NOMO-1 treated with dmso at 0.1 percent for 144 hours (cell line): Measurements from ENCODE around the gene DOCK4.
A peak's percentile ranks its signal among the peaks of the same experiment; 100 is the strongest.
"Not testable (repeated sequence)": the region's sequence is repeated elsewhere in the genome, so short reads cannot be mapped to it uniquely, and the experiment has no call there.

Experiments used
- DNase-seq: peaks from one replicate; lab custom pipeline; 2025; ENCODE audit not compliant: unreplicated experiment; lab: John Stamatoyannopoulos, UW

DOCK4 gene, protein sequence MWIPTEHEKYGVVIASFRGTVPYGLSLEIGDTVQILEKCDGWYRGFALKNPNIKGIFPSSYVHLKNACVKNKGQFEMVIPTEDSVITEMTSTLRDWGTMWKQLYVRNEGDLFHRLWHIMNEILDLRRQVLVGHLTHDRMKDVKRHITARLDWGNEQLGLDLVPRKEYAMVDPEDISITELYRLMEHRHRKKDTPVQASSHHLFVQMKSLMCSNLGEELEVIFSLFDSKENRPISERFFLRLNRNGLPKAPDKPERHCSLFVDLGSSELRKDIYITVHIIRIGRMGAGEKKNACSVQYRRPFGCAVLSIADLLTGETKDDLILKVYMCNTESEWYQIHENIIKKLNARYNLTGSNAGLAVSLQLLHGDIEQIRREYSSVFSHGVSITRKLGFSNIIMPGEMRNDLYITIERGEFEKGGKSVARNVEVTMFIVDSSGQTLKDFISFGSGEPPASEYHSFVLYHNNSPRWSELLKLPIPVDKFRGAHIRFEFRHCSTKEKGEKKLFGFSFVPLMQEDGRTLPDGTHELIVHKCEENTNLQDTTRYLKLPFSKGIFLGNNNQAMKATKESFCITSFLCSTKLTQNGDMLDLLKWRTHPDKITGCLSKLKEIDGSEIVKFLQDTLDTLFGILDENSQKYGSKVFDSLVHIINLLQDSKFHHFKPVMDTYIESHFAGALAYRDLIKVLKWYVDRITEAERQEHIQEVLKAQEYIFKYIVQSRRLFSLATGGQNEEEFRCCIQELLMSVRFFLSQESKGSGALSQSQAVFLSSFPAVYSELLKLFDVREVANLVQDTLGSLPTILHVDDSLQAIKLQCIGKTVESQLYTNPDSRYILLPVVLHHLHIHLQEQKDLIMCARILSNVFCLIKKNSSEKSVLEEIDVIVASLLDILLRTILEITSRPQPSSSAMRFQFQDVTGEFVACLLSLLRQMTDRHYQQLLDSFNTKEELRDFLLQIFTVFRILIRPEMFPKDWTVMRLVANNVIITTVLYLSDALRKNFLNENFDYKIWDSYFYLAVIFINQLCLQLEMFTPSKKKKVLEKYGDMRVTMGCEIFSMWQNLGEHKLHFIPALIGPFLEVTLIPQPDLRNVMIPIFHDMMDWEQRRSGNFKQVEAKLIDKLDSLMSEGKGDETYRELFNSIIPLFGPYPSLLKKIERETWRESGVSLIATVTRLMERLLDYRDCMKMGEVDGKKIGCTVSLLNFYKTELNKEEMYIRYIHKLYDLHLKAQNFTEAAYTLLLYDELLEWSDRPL (N-terminal part only)

DNA sequence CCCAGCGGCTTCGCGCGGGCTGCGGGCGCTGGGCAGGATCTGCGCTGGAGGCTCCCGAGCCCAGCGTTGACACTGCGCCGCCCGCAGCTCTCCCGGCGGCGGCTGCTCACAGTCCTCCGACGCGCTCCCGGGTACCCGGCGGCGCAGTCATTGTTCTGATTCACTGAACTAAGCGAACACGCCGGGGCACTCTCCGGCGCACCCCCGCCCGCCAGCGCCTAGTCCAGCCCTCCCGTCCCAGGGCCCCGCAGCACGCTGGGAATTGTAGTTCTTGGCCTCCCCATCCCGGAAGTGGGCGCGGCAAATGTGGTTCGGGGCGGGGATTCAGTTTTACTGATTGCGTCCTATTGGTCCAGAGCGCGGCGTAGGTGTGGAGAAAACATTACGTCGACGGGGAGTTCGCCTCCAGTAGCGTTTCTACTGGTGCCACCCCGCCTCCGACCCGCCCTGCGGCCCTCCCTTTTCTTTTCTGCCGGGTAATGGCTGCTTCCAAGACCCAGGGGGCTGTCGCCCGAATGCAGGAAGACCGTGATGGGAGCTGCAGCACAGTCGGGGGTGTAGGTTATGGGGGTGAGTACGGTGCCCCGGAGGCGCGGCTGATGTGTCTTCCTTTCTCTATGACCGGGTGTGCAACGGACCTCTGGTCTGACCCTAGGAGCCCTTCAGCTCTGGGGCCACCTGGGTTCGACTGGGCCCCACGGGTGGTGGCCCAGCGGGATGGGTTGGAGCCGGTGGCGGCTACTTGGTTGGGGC is at the start of gene DOCK4, which contains the start of gene ZNF277:
Gene DOCK4 (minus strand): TSS at position 162 of the 753 bp plus-strand sequence. CDS start 261 bp downstream, outside the sequence.
Gene ZNF277 (plus strand): TSS at position 458 of the 753 bp plus-strand sequence. CDS start 22 bp downstream, at position 480.
- peak; percentile 84 for DNase-seq

DNA sequence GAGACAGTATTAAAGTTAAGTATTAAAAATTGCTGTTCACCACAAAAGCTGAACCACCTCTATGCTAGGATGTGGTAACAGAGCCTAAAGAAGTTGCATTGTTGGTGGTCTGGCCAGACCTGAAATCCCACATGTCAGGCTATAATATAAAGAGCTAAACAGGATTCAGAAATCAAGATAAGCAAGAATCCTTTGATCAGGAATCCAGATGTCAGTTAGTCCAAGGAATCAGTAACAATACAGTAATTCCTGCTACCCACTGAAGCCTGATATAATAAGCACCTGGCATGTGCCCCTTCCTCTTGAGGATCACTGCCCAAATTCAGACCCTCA is 49.2 kb upstream of the DOCK4 start:
- no peak for DNase-seq

DNA sequence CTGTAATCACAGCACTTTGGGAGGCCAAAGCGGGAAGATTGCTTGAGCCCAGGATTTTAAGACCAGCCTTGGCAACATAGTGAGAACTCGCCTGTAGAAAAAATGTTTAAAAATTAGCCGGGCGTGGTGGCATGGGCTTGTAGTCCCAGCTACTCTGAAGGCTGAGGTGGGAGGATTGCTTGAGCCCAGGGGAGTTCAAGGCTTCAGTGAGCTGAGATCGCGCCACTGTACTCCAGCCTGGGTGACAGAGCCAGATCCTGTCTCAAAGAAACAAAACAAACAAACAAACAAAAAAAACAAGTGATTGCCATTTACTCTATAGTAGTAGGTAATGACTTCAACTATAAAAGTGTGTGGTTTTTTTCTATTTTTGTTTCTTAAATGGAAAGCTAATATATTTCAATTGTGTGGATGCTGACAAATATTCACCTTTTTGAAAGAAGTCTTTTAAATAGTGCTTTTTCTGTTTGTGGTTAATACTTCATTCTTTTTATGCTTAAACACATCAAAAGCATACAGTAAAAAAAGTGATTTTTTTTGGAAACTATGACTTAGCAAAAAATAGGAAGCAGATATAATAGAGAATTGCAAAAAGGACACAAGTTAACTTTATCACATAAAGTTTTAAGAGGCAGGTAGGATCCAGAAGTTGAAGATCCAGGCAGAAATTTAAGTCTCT is 48.6 kb upstream of the DOCK4 start:
- no peak for DNase-seq

DNA sequence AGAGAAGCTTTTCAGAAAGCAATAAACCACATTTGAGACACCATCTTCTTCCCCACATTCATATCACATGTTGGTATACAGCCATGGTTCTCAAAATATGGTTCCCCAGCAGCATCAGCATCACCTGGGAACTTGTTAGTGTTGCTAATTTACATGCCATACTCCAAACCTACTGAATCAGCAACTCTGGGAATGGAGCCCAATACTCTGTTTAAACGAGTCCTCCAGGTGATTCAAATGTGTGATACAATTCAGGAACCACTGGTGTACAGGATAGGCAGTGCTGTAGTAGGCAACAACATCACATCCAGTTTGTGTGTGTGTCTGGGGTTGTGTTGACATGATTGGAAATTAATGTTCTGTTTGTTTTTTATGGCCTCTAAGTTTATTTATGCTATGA is 48.0 kb upstream of the DOCK4 start:
- DNase-seq: no peak

DNA sequence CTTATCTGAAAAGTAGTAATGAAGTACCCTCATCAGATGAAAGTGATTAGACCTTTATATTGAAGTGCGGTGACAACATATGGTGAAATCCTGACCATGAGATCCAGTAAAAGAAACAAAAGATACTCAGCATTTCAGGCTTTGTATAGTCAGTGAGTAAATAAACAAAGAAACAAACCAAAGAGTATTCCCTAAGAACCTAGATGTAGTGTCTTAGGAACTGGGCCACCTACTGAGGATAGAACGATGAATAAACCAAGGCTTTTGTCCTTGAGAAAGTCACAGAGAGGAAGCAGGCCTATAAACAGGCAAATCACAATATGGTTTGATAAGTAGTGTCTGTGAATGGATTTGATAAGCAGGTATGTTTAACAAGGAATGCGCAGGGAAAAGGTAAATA is 46.5 kb upstream of the DOCK4 start:
- DNase-seq: no peak

DNA sequence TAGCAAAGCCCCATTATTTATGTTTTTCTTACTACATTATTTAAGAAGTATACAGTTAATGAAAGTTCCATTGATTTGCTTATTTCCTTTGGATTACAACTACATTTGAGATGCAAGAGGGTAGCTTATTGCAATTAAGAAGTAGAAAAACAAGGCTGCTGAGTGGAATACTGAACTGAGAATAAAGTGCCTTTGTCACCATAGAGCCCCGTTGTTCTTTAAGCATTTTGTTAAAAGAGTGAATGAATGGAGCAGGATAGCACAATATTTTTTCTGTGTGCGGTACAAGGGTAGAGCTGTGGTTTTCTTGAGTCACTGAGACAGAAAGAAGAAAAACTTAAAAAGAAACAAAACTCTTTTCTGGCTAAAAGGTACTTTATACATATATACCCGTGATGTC is 45.9 kb upstream of the DOCK4 start:
- DNase-seq: no peak

DNA sequence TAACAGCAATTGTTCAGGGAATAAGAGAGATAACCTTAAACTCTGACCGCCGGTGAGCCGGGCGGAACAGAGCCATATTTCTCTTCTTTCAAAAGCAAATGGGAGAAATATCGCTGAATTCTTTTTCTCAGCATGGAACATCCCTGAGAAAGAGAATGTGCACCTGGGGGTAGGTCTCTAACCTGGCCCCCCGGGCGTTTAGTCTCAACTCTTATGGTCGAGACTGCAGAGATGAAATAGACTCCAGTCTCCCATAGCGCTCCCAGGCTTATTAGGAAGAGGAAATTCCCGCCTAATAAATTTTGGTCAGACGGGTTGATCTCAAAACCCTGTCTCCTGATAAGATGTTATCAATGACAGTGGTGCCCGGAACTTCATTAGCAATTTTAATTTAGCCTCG is 43.8 kb upstream of the DOCK4 start:
- not testable (repeated sequence) for DNase-seq

DNA sequence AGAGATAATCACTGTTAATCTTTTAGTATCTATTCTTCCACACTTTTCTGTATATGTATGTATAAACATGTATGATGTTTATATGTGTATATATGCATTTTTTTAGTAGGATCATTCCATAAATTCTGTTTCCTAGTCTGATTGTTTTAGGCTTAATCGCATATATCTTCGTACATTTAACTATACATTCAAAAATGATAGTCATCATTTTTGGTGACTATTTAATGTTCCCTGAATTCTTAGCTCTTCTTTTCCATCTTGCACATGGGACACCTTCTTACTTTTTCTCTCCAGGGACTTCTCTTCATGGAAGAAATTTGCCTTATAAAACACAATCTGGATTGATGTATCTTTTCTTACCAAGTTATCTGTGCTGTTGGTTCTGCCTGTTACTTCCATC is 42.4 kb upstream of the DOCK4 start:
- no peak for DNase-seq

DNA sequence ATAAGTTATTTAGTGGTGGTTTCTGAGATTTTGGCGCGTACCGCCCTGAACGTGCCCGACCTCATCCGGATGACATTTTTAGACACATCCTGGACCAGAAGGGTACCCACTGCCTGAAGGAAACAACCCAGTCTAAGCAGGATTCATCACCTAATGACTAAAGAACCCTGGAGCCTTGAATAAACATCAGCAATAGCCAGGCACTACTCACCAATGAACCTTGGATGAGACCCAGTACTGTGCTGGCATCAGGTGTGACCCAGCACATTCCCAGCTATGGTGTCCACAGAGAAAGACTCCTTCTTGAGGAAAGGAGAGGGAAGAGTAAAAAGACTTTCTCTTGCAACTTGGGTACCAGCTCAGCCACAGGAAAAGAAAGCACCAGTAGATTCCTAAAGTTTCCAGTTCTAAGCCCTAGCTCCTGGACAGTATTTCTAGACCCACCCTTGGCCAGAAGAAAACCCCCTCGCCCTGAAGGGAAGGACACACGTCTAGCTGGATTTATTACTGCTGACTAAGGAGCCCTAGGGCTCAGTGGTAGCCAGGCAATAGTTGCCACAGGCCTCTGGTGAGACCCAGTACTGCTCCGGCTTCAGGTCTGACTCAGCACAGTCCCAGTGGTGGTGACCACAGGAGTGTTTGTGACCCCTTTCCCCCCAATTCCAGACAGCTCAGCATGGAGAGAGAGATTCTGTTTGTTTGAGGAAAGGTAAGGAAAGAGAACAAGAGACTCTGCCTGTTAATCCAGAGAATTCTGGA is 32.8 kb upstream of the DOCK4 start:
- DNase-seq: no peak

DNA sequence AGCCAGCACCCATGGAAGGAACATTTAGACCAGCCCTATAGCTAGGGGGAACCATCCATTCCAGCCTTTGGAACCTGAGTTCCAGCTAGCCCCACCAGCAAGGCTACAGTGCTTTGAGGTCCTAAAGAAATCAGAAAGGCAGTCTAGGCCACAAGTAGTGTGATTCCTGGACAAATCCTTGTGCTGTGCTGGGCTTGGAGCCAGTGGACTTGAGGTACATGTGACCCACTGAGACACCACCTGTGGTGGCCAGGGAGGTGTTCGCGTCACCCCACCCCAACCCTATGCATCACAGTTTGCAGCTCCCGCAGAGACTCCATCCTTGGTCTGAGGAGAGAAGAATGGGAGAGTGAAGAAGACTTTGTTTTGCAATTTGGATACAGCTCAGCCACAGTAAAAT is 32.1 kb upstream of the DOCK4 start:
- DNase-seq: no peak

DNA sequence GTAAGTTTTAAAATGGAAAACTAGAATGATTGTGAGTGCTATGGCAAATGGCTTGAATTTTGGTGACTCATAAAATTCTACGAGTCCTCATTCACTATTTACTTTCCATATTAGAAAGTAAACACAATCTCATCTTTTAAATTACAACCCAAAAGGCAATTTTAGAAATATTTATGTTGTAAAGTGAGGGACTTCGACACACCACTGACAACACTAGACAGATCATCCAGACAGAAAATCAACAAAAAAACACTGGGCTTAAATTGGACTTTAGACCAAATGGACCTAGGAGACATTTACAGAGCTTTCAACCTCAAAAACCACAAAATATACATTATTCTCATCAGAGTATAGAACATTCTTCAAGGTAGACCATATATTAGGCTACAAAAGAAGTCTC is 30.4 kb upstream of the DOCK4 start:
- DNase-seq: no peak

DNA sequence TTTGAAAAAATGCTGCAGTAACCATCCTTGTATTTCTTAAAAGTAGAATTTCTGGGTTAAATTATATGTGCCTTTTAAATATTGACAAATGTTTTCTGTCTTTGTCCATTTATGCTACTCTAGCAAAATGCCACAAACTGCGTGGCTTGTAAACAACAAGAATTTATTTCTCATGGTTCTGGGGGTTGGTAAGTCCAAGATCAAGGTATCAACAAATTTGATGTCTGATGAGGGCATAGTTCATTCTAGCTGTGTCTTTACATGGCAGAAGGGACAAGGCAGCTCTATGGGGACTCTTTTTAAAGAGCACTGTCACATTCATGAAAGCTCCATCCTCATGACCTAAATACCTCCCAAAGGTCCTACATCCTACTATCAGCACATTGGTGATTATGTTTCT is 27.9 kb upstream of the DOCK4 start:
- no peak for DNase-seq

DNA sequence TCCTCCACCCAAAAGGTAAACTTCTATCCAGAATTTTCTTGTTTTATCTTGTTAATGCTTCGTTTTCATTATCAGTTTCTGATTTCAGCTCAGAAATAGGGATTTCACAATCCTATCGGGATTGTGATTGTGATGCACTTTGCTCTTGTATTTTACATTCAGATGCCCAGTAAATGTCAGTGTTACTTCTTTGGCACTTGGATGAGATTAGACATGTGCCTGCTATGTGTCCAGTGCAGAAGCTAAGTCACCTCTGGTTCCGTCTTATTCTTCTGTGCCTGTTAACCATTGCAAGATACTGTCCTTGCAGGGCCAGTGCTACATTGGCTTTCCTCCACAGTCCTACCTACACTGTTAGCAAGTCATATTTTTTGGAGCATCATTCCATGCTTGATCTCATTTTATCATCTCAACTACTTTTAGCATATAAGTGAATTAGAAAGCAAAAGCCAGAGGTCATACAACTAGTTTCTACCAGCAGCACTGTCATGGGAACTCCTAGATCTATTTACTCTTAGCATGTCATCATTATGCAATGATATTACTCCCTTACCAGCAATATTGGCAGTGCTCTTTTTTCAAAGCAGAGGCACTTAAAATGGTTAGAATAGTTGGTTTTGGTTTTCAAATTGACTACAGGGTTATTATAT is 27.0 kb upstream of the DOCK4 start:
- no peak for DNase-seq

DNA sequence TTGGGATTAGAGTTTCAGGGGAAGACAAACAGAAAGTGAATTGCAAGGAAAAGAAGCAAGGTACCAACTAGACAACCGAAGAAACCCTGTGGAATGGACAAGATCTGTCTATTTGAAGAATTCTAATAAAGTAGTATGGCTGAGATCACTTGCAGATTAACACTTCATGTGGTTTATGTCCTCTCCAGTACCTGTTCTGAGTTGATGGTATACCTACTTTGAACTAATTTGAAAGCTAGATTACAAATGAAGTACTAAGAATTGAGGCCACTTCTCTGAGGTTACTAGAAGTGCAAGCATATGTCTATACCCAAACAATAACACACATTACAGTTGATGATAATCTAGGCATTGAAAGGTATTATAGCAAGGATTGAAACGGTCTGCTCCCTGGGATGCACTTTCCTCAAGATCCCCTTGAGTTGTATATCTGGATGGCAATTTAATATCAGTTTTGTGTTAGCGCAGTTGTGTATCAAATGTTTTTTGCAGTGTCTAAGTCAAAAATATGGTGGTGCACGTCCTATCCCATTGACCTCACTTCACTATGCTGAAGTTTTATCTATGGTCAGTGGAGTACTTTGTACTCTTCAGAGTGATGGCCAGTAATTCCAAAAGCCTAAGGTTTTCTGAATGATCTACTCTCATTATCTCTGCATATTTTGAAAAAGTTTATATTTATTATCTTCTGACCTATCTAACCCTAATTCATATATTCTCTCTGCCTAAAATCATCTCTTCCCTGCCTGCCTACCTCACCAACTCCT is 26.2 kb upstream of the DOCK4 start:
- DNase-seq: no peak

DNA sequence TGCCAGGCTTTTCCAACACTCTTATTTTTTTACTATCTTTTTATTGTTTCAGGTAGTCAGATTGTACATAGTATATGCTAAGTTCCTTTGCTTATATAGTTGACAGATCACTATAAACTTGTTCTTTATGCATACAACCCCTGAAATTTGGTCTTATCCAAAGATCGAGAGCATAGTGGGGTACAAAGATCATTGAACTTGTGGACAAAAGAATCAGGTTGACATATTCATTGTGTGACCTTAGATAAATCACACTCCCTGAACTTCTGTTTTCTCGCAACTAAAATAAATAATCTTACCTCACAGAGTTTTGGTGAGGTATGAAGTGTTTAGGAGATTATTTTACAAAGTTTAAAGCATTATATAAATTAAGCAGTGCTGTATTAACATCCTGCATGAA is 22.4 kb upstream of the DOCK4 start:
- DNase-seq: no peak

DNA sequence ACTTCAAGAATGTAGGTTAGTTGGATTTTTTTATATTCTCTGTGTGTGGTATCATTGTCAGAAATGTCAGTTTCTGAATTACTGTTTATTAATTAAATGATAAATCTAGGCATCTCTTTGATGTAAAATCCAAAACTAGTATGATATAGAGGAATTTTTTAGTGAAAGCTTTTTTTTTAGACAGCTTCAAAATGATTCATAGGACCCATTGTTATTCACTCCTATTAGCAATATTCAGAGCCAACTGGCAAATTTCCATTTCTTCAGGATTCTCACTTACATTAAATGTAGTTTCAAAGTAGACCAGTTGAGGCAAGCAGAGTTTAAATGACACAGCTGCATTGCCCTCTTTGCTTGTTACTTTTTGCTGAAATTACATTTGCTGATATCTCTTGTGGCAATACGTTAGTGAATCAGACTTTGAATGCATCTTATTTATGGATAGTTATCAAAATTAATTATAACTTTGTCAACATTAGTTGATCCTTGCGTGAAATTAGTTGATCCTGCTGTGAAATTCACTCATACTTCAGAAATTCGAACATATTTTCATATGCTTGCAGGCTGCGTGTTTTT is 20.6 kb upstream of the DOCK4 start:
- DNase-seq: no peak

DNA sequence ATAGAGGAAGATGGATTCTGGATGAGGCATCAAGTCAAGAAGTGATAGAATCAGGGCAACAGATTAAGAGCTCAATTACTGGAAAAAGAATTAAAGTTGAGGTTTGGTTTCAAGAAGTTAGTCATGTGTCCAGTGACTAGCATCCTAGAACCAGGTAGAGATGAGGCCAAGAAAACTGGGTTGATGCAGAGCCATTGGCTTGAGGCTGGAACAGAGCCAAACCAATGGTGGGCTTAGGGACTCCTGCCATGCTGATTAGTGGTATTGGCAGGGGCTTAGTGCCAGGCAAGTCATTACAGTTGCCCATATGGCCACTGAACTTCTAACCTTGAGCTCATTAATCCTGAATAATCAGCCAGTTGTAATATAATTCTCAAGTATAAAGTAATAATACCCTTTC is 18.8 kb upstream of the DOCK4 start:
- no peak for DNase-seq

DNA sequence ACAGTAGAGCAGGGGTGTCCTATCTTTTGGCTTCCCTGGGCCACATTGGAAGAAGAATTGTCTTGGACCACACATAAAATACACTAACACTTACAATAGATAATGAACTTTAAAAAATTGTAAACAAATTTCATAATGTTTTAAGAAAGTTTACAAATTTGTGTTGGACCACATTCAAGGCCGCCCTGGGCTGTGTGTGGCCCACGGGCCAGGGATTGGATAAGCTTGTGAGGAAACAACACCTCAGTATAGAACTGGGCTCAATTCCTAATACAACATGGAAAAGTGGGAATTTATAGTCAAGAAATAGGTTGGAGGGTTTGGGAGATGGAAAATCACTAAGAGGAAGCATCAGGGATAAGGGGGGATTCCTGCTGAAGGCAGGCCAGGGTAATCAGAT is 18.0 kb upstream of the DOCK4 start:
- no peak for DNase-seq
